Adrenal gland (tissue), 5 donors: ENCODE results near the gene MORN1.

Experiments
- POLR2A ChIP-seq, 2 donors: fragments of 450-650 bp; IDR thresholded peaks; one replicate each; pipeline ENCODE4 v1.6.1; 2017; ENCODE audit warnings: antibody characterized with exemption in 2 of 2, mild to moderate bottlenecking in 2 of 2, moderate library complexity in 1 of 2
- TF ChIP-seq, protein P1 (sequence below), 6 experiments: fragments of 450-650 bp in 4 of 6; fragments of 200-600 bp in 2 of 6; sonication (generic) in 1 of 6; IDR thresholded peaks; 1 replicate in 5 of 6; 2 replicates in 1 of 6; pipeline versions ENCODE4 v1.5.1 to v1.8.0; 2016 to 2021; ENCODE audit warnings: antibody characterized with exemption in 6 of 6, mild to moderate bottlenecking in 2 of 6, moderate library complexity in 1 of 6
- donor health status: DM: no; HTN: no; CAD: no.

- TF ChIP-seq, protein P1, sequence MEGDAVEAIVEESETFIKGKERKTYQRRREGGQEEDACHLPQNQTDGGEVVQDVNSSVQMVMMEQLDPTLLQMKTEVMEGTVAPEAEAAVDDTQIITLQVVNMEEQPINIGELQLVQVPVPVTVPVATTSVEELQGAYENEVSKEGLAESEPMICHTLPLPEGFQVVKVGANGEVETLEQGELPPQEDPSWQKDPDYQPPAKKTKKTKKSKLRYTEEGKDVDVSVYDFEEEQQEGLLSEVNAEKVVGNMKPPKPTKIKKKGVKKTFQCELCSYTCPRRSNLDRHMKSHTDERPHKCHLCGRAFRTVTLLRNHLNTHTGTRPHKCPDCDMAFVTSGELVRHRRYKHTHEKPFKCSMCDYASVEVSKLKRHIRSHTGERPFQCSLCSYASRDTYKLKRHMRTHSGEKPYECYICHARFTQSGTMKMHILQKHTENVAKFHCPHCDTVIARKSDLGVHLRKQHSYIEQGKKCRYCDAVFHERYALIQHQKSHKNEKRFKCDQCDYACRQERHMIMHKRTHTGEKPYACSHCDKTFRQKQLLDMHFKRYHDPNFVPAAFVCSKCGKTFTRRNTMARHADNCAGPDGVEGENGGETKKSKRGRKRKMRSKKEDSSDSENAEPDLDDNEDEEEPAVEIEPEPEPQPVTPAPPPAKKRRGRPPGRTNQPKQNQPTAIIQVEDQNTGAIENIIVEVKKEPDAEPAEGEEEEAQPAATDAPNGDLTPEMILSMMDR (IDR thresholded peaks at IDR 0.05) = no peak
- no peak for TF ChIP-seq POLR2A (IDR thresholded peaks at IDR 0.05)
These were observed 114.4 kb downstream of the MORN1 start for GRCh38 chr1:2276803-2277580.
